Measurements from ENCODE around the gene GAB2.

- no peak for TF ChIP-seq POLR2AphosphoS5 (IDR thresholded peaks at IDR 0.05; ENCODE audit: low read depth, low read length)
- TF ChIP-seq, protein P1, sequence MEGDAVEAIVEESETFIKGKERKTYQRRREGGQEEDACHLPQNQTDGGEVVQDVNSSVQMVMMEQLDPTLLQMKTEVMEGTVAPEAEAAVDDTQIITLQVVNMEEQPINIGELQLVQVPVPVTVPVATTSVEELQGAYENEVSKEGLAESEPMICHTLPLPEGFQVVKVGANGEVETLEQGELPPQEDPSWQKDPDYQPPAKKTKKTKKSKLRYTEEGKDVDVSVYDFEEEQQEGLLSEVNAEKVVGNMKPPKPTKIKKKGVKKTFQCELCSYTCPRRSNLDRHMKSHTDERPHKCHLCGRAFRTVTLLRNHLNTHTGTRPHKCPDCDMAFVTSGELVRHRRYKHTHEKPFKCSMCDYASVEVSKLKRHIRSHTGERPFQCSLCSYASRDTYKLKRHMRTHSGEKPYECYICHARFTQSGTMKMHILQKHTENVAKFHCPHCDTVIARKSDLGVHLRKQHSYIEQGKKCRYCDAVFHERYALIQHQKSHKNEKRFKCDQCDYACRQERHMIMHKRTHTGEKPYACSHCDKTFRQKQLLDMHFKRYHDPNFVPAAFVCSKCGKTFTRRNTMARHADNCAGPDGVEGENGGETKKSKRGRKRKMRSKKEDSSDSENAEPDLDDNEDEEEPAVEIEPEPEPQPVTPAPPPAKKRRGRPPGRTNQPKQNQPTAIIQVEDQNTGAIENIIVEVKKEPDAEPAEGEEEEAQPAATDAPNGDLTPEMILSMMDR (IDR thresholded peaks at IDR 0.05), result peak; percentile 79
- no peak for TF ChIP-seq SIN3A (IDR thresholded peaks at IDR 0.05; ENCODE audit: borderline replicate concordance, insufficient read depth, low read depth, low read length)
- TF ChIP-seq, protein P2, sequence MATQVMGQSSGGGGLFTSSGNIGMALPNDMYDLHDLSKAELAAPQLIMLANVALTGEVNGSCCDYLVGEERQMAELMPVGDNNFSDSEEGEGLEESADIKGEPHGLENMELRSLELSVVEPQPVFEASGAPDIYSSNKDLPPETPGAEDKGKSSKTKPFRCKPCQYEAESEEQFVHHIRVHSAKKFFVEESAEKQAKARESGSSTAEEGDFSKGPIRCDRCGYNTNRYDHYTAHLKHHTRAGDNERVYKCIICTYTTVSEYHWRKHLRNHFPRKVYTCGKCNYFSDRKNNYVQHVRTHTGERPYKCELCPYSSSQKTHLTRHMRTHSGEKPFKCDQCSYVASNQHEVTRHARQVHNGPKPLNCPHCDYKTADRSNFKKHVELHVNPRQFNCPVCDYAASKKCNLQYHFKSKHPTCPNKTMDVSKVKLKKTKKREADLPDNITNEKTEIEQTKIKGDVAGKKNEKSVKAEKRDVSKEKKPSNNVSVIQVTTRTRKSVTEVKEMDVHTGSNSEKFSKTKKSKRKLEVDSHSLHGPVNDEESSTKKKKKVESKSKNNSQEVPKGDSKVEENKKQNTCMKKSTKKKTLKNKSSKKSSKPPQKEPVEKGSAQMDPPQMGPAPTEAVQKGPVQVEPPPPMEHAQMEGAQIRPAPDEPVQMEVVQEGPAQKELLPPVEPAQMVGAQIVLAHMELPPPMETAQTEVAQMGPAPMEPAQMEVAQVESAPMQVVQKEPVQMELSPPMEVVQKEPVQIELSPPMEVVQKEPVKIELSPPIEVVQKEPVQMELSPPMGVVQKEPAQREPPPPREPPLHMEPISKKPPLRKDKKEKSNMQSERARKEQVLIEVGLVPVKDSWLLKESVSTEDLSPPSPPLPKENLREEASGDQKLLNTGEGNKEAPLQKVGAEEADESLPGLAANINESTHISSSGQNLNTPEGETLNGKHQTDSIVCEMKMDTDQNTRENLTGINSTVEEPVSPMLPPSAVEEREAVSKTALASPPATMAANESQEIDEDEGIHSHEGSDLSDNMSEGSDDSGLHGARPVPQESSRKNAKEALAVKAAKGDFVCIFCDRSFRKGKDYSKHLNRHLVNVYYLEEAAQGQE (IDR thresholded peaks at IDR 0.05; ENCODE audit: insufficient read depth in 1 of 2, low read depth in 2 of 2, low read length in 1 of 2), result no peak
- TF ChIP-seq TCF7L2 (IDR thresholded peaks at IDR 0.05; ENCODE audit: low read depth, low read length), result no peak
Observed at GRCh38 chr11:78432058-78432515, 14.5 kb upstream of the GAB2 start.
